BLaER1 treated with 17β-estradiol and CSF1 and Interleukin-3, amounts not matched to agents 10 nM and 100 nM (cell line): ENCODE data around the gene HBA2.
"Not testable (repeated sequence)": the region's sequence is repeated elsewhere in the genome, so short reads cannot be mapped to it uniquely, and the experiment has no call there.

Experiments used
- H3K27ac ChIP-seq, 11 experiments: shearing (Covaris generic); formaldehyde crosslinking; 2 replicates each; pipeline ENCODE4 v1.8.1; 2022
- H3K27me3 ChIP-seq, 11 experiments: shearing (Covaris generic); formaldehyde crosslinking; 2 replicates each; pipeline ENCODE4 v1.8.1; 2022
- H3K36me3 ChIP-seq, 11 experiments: shearing (Covaris generic); formaldehyde crosslinking; 2 replicates each; pipeline ENCODE4 v1.8.1; 2022
- H3K4me1 ChIP-seq, 10 experiments: shearing (Covaris generic); formaldehyde crosslinking; 2 replicates each; pipeline ENCODE4 v1.8.1; 2022
- H3K4me2 ChIP-seq, 11 experiments: shearing (Covaris generic); formaldehyde crosslinking; 2 replicates each; pipeline ENCODE4 v1.8.1; 2022
- H3K4me3 ChIP-seq, 10 experiments: shearing (Covaris generic); formaldehyde crosslinking; 2 replicates each; pipeline ENCODE4 v1.8.1; 2022
- H3K9ac ChIP-seq, 11 experiments: shearing (Covaris generic); formaldehyde crosslinking; 2 replicates each; pipeline ENCODE4 v1.8.1; 2022
- H3K9me3 ChIP-seq, 11 experiments: shearing (Covaris generic); formaldehyde crosslinking; replicated peaks in 1 of 11; 2 replicates each; pipeline ENCODE4 v1.8.1; 2022
- H4K20me1 ChIP-seq, 11 experiments: shearing (Covaris generic); formaldehyde crosslinking; 2 replicates each; pipeline ENCODE4 v1.8.1; 2022
- Cebpa-rat ChIP-seq, 11 experiments: shearing (Covaris generic); IDR thresholded peaks; 2 replicates each; pipeline ENCODE4 v1.8.1; 2022

Gene HBA2

DNA sequence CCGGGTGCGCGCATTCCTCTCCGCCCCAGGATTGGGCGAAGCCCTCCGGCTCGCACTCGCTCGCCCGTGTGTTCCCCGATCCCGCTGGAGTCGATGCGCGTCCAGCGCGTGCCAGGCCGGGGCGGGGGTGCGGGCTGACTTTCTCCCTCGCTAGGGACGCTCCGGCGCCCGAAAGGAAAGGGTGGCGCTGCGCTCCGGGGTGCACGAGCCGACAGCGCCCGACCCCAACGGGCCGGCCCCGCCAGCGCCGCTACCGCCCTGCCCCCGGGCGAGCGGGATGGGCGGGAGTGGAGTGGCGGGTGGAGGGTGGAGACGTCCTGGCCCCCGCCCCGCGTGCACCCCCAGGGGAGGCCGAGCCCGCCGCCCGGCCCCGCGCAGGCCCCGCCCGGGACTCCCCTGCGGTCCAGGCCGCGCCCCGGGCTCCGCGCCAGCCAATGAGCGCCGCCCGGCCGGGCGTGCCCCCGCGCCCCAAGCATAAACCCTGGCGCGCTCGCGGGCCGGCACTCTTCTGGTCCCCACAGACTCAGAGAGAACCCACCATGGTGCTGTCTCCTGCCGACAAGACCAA is at the start of gene HBA2:
Gene HBA2, plus strand, starts transcription at position 503 of the 568 bp plus-strand sequence. Its CDS starts 37 bp downstream, at position 540.
- not testable (repeated sequence) for H3K4me3 ChIP-seq, H3K36me3 ChIP-seq, H3K9ac ChIP-seq, H3K9me3 ChIP-seq, H3K4me2 ChIP-seq, H3K27ac ChIP-seq
- peaks cover 0 to 13% (median 8%) of the 10 kb centered on the region in 10 experiments; a peak in 9 of 20 replicates for H3K4me1 ChIP-seq
- peaks cover 87 to 93% (median 91%) of the 10 kb centered on the region in 11 experiments for H3K27me3 ChIP-seq
- H4K20me1 ChIP-seq, result peaks cover 0 to 39% (median 26%) of the 10 kb centered on the region in 11 experiments; a peak in 16 of 22 replicates

DNA sequence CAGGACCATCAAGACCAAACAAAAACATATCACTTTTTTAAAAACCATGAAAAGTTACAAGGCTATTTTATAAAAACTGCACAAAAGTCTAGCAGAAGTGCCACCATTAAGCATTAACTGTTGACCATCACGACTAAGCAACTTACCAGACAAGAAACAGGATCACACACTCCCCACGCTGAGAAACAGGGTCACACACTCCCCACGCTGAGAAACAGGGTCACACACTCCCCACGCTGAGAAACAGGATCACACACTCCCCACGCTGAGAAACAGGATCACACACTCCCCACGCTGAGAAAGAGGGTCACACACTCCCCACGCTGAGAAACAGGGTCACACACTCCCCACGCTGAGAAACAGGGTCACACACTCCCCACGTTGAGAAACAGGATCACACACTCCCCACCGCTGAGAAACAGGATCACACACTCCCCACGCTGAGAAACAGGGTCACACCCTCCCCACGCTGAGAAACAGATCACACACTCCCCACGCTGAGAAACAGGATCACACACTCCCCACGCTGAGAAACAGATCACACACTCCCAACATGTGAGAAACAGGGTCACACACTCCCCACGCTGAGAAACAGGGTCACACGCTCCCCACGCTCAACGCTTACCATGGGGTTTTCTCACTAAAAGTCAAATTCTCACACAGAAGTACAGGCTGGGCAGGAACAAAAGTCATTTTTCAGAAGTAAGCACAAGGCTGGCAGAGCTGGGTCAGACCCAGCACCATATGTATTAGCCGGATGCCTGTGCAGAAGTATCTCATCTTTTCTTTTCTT is 48.9 kb upstream of the HBA2 start:
- H3K27ac ChIP-seq, H3K27me3 ChIP-seq, H3K9me3 ChIP-seq, H3K4me2 ChIP-seq, H3K4me3 ChIP-seq: not testable (repeated sequence)
- H3K4me1 ChIP-seq, result peaks cover 0 to 14% (median 6%) of the 10 kb centered on the region in 10 experiments; a peak in 8 of 20 replicates
- H3K36me3 ChIP-seq, result peaks cover 25 to 63% (median 37%) of the 10 kb centered on the region in 11 experiments
- H4K20me1 ChIP-seq, result peaks cover 15 to 75% (median 62%) of the 10 kb centered on the region in 11 experiments; a peak in 20 of 22 replicates
- H3K9ac ChIP-seq, result 0 out of 22 replicates have a peak overlapping the region, but pooled peaks of 2 of the 11 experiments have one; percentile 1 to 17

- H3K4me3 ChIP-seq, result no peak overlapping the region
- H3K36me3 ChIP-seq, result peaks cover 28 to 64% (median 44%) of the 10 kb centered on the region in 11 experiments
- H4K20me1 ChIP-seq, result peaks cover 18 to 75% (median 62%) of the 10 kb centered on the region in 11 experiments; a peak in 21 of 22 replicates
- peaks cover 0 to 11% (median 3%) of the 10 kb centered on the region in 10 experiments; a peak in 8 of 20 replicates for H3K4me1 ChIP-seq
- no peak for TF ChIP-seq Cebpa-rat (IDR thresholded peaks at IDR 0.05)
- H3K27me3 ChIP-seq, result no peaks in the 10 kb centered on the region
- no peak overlapping the region for H3K27ac ChIP-seq
- no peak overlapping the region for H3K4me2 ChIP-seq
- H3K9ac ChIP-seq, result 0 out of 22 replicates have a peak overlapping the region, but pooled peaks of 1 of the 11 experiments have one; percentile 33
- H3K9me3 ChIP-seq, result no peaks in the 10 kb centered on the region
These were observed 47.7 kb upstream of the HBA2 start for GRCh38 chr16:125011-125410.

- TF ChIP-seq Cebpa-rat (IDR thresholded peaks at IDR 0.05), result no peak
- peaks cover 17 to 52% (median 33%) of the 10 kb centered on the region in 11 experiments for H3K36me3 ChIP-seq
- H3K9me3 ChIP-seq, result no peaks in the 10 kb centered on the region
- H3K4me2 ChIP-seq, result no peak overlapping the region
- no peak overlapping the region for H3K4me3 ChIP-seq
- no peak overlapping the region for H3K27ac ChIP-seq
- 0 out of 22 replicates have a peak overlapping the region, but pooled peaks of 1 of the 11 experiments have one; percentile 23 for H3K9ac ChIP-seq
- no peaks in the 10 kb centered on the region for H3K27me3 ChIP-seq
- H3K4me1 ChIP-seq, result peaks cover 0 to 10% (median 0%) of the 10 kb centered on the region in 10 experiments; a peak in 6 of 20 replicates
- H4K20me1 ChIP-seq, result peaks cover 20 to 83% (median 63%) of the 10 kb centered on the region in 11 experiments; a peak in 20 of 22 replicates
These were observed 43.6 kb upstream of the HBA2 start for GRCh38 chr16:129075-129474.

DNA sequence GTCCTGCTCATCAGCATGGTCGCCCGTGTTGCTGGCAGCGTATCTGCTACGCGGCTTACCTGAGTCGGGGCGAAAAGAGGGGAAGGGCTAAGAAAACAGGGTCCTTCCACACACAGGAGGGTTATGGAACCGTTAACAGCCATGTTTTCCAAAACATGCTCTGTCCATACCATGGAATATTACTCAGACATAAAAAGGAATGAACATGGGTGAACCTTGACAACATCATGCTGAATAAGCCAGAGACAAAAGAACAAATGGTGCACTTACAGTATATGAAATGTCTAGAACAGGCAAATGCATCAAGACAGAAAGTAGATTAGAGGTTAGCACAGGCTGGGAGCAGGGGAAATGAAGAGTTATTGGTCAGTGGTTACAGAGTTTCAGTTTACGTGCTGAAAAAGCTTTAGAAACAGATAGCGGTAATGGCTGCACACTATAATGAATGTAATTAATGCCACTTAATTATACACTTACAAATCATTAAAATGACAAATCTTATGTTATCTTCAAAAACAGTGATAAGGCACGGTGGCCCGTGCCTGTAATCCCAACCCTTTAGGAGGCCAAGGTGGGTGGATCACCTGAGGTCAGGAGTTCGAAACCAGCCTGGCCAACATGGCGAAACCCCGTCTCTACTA is 42.0 kb upstream of the HBA2 start:
- Histone ChIP-seq H3K4me3 (no peak overlapping the region), H3K9ac (no peak overlapping the region), H3K36me3 (peaks cover 11 to 37% (median 21%) of the 10 kb centered on the region in 11 experiments; a peak in 21 of 22 replicates), H3K9me3 (no peaks in the 10 kb centered on the region), H3K27me3 (no peaks in the 10 kb centered on the region), H3K4me2 (no peak overlapping the region), H4K20me1 (peaks cover 13 to 68% (median 55%) of the 10 kb centered on the region in 11 experiments; a peak in 20 of 22 replicates), H3K4me1 (peaks cover 0 to 14% (median 0%) of the 10 kb centered on the region in 10 experiments; a peak in 6 of 20 replicates), H3K27ac (no peak overlapping the region)
- TF ChIP-seq Cebpa-rat (IDR thresholded peaks at IDR 0.05), result no peak

- H3K9ac ChIP-seq, result no peak overlapping the region
- no peak overlapping the region for H3K4me3 ChIP-seq
- no peak overlapping the region for H3K27ac ChIP-seq
- no peaks in the 10 kb centered on the region for H3K9me3 ChIP-seq
- no peak overlapping the region for H3K4me2 ChIP-seq
- H3K27me3 ChIP-seq, result no peaks in the 10 kb centered on the region
- peaks cover 9 to 62% (median 47%) of the 10 kb centered on the region in 11 experiments; a peak in 20 of 22 replicates for H4K20me1 ChIP-seq
- H3K4me1 ChIP-seq, result peaks cover 6 to 22% (median 13%) of the 10 kb centered on the region in 10 experiments
- no peak for TF ChIP-seq Cebpa-rat (IDR thresholded peaks at IDR 0.05)
- H3K36me3 ChIP-seq, result peaks cover 11 to 35% (median 21%) of the 10 kb centered on the region in 11 experiments; a peak in 21 of 22 replicates
These were observed 40.6 kb upstream of the HBA2 start for GRCh38 chr16:132120-132519.

DNA sequence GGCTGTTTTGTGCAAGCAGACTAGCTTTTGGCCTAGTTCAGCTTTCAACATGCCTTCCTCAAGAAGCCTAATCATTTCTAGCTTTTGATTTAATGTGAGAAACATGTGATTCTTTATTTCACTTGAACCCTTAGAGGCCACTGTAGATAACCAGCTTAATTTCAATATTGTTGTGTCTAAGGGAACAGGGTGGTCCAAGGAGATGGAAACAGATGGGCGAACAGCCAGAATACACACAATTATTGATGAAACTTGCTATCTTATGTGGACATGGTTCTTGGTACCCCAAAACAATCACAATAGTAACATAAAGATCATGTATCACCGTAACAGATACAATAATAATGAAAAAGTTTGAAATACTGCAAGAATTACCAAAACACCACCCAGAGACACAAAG is 39.0 kb upstream of the HBA2 start:
- Histone ChIP-seq H3K27me3 (no peaks in the 10 kb centered on the region), H3K4me3 (no peak overlapping the region), H3K27ac (no peak overlapping the region), H3K4me1 (peaks cover 13 to 28% (median 19%) of the 10 kb centered on the region in 10 experiments), H3K9ac (peak overlapping the region in 1 of 11 experiments; percentile 29; a peak in 1 of 22 replicates), H3K36me3 (peaks cover 11 to 29% (median 19%) of the 10 kb centered on the region in 11 experiments; a peak in 20 of 22 replicates), H3K4me2 (no peak overlapping the region), H3K9me3 (no peaks in the 10 kb centered on the region), H4K20me1 (peaks cover 9 to 55% (median 38%) of the 10 kb centered on the region in 11 experiments; a peak in 20 of 22 replicates)
- no peak for TF ChIP-seq Cebpa-rat (IDR thresholded peaks at IDR 0.05)

DNA sequence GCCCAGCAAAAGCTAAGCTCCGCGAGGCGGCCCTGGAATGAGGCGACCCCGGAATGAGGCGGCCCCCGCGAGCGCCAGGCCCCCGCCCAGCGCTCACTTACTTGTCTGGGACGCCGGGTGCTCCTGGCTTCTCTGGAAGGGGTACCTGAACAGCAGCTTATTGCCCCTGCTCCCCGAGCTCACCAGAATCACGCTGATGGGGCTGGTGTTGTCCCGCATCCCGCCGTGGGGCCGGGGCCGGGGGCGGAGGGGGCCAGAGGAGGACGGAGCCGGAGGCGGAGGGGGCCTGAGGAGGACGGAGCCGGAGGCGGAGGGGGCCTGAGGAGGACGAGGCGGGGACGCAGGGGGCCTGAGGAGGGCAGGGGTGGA is 34.6 kb upstream of the HBA2 start:
- Histone ChIP-seq H3K4me3 (peak overlapping the region; percentile 66 to 83 (median 76)), H3K9me3 (no peaks in the 10 kb centered on the region), H3K4me1 (peaks cover 14 to 28% (median 20%) of the 10 kb centered on the region in 10 experiments), H3K4me2 (peak overlapping the region; percentile 60 to 93 (median 86)), H3K27me3 (no peaks in the 10 kb centered on the region), H4K20me1 (peaks cover 0 to 13% (median 6%) of the 10 kb centered on the region in 11 experiments; a peak in 10 of 22 replicates), H3K36me3 (peaks cover 0 to 11% (median 0%) of the 10 kb centered on the region in 11 experiments; a peak in 5 of 22 replicates), H3K9ac (peak overlapping the region; percentile 88 to 95 (median 92)), H3K27ac (peak overlapping the region; percentile 77 to 90 (median 86))
- no peak for TF ChIP-seq Cebpa-rat (IDR thresholded peaks at IDR 0.05)
